Skeletal muscle tissue (tissue), 4 donors: ENCODE results near the gene JMY. TPM values are rescaled to one million over a fixed set of nuclear protein-coding genes. Genes with fewer than 3 reads are reported as not detected.

ENCODE experiments used
- H3K27ac ChIP-seq: one replicate; pipeline ENCODE4 v1.7.0; 2013; ENCODE audit warnings: mild to moderate bottlenecking, low read depth, low read length, inconsistent platforms
- H3K27me3 ChIP-seq, 3 donors: one replicate each; pipeline ENCODE4 v1.7.0; 2013; ENCODE audit warnings: low read length in 3 of 3; ENCODE audit not compliant: control insufficient read depth in 3 of 3, insufficient read depth in 3 of 3
- H3K36me3 ChIP-seq, 3 donors: one replicate each; pipeline ENCODE4 v1.7.0; 2013; ENCODE audit warnings: low read length in 3 of 3; ENCODE audit not compliant: control insufficient read depth in 3 of 3, insufficient read depth in 3 of 3
- H3K4me1 ChIP-seq, 3 donors: one replicate each; pipeline ENCODE4 v1.7.0; 2013; ENCODE audit warnings: low read length in 3 of 3, mild to moderate bottlenecking in 3 of 3; ENCODE audit not compliant: control insufficient read depth in 3 of 3, insufficient read depth in 3 of 3
- H3K4me3 ChIP-seq, 3 donors: one replicate each; pipeline ENCODE4 v1.7.0; 2013; ENCODE audit warnings: low read length in 3 of 3
- H3K9ac ChIP-seq, 3 donors: one replicate each; pipeline ENCODE4 v1.7.0; 2013; ENCODE audit warnings: low read length in 3 of 3, mild to moderate bottlenecking in 3 of 3, moderate library complexity in 2 of 3, low read depth in 1 of 3
- H3K9me3 ChIP-seq, 3 donors: one replicate each; pipeline ENCODE4 v1.7.0; 2013; ENCODE audit warnings: low read length in 3 of 3; ENCODE audit not compliant: control insufficient read depth in 3 of 3
- total RNA-seq: library from RNA; depleted of rRNA; stranded (reverse); fragments of >200 nt; gene quantifications from one replicate; pipeline ENCODE4 v1.2.3, GENCODE V29; 2014
- donor health status: Osteomylitis.

JMY gene
- total RNA-seq, 1 donor from 2014 or later, result 10.4 TPM

DNA sequence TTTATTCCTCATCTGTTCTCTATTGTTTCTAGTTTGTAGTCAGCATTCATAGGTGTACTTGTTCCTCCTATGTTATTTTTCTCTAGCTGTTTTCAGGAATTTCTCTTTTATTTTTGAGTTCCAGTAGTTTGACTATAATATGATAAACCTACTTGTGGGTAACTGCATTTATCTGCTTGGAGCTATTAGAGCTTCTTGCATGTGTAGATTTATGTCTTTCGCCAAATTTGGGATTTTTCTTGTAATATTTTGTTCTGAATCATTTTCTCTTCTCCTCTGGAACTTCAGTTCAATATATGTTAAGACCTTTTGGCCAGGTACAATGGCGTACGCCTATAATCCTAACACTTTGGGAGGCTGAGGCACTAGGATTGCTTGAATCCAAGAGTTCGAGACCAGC, 37.4 kb downstream of the JMY start:
- no peak overlapping the region for H3K9ac ChIP-seq
- H3K4me3 ChIP-seq, result no peak overlapping the region
- no peak overlapping the region for H3K27ac ChIP-seq
- no peaks in the 10 kb centered on the region for H3K4me1 ChIP-seq
- no peaks in the 10 kb centered on the region for H3K27me3 ChIP-seq
- peaks cover 0 to 3% (median 0%) of the 10 kb centered on the region in 3 donors for H3K36me3 ChIP-seq
- H3K9me3 ChIP-seq, result no peaks in the 10 kb centered on the region

- no peak overlapping the region for H3K27ac ChIP-seq
- no peaks in the 10 kb centered on the region for H3K9me3 ChIP-seq
- no peak overlapping the region for H3K4me3 ChIP-seq
- H3K4me1 ChIP-seq, result no peaks in the 10 kb centered on the region
- H3K36me3 ChIP-seq, result no peaks in the 10 kb centered on the region
- no peaks in the 10 kb centered on the region for H3K27me3 ChIP-seq
- H3K9ac ChIP-seq, result no peak overlapping the region
Measured at GRCh38 chr5:79284846-79285245, 48.9 kb downstream of the JMY start.

DNA sequence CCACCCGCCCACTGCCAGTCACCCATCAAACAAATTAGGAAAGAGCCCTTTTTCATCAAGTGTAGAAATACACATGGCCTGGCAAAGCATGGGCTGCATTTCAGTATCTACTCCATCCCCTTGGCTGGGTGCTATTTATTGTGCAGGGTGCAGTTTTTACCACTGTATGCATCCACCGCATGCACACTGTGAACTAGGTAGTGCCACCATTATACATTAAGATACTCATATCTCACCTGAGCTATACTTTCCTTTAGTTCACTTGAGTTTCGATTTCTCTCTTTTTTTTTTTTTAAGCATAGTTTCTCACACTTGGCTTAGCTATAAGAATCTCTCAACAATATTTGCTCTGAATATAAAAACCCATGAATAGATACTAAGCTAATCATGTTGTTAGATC, 49.4 kb downstream of the JMY start:
- Histone ChIP-seq H3K27ac (no peak overlapping the region), H3K36me3 (peaks cover 0 to 3% (median 0%) of the 10 kb centered on the region in 3 donors), H3K27me3 (no peaks in the 10 kb centered on the region), H3K9ac (no peak overlapping the region), H3K4me3 (no peak overlapping the region), H3K4me1 (no peaks in the 10 kb centered on the region), H3K9me3 (no peaks in the 10 kb centered on the region)

- no peaks in the 10 kb centered on the region for H3K9me3 ChIP-seq
- H3K9ac ChIP-seq, result no peak overlapping the region
- H3K27me3 ChIP-seq, result no peaks in the 10 kb centered on the region
- H3K27ac ChIP-seq, result no peak overlapping the region
- no peak overlapping the region for H3K4me3 ChIP-seq
- no peaks in the 10 kb centered on the region for H3K4me1 ChIP-seq
- H3K36me3 ChIP-seq, result peaks cover 0 to 3% (median 0%) of the 10 kb centered on the region in 3 donors
Measured at GRCh38 chr5:79285833-79286232, 49.9 kb downstream of the JMY start.

- no peak overlapping the region for H3K4me3 ChIP-seq
- H3K4me1 ChIP-seq, result no peaks in the 10 kb centered on the region
Measured at GRCh38 chr5:79287380-79287779, 51.4 kb downstream of the JMY start.

DNA sequence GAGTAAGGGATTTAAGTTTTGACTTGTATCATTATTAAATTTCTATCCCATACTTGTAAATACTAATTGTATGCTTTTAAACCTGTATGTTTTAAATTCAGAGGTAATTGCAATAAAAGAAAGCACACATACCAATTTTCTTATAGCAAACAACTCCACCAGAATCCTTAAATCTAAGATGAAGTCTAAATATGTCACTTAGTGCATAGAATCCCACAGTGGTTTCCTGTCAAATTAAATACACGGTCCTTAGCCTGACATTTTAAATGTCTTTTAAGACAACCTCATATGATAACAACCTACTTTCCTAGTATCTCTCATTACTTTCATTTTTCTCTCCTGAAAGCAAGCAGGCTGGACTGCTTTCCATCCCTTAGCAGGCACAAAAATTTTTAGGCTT, 52.0 kb downstream of the JMY start:
- Histone ChIP-seq H3K36me3 (peaks cover 0 to 16% (median 9%) of the 10 kb centered on the region in 3 donors), H3K27ac (no peak overlapping the region), H3K4me1 (no peaks in the 10 kb centered on the region), H3K4me3 (no peak overlapping the region), H3K9ac (no peak overlapping the region), H3K27me3 (no peaks in the 10 kb centered on the region), H3K9me3 (no peaks in the 10 kb centered on the region)

More at GRCh38 chr5:79287380-79287779, 51.4 kb downstream of the JMY start:
- H3K9me3 ChIP-seq, result no peaks in the 10 kb centered on the region
- no peak overlapping the region for H3K9ac ChIP-seq
- H3K27ac ChIP-seq, result no peak overlapping the region
- H3K36me3 ChIP-seq, result peaks cover 0 to 15% (median 9%) of the 10 kb centered on the region in 3 donors
- H3K27me3 ChIP-seq, result no peaks in the 10 kb centered on the region

DNA sequence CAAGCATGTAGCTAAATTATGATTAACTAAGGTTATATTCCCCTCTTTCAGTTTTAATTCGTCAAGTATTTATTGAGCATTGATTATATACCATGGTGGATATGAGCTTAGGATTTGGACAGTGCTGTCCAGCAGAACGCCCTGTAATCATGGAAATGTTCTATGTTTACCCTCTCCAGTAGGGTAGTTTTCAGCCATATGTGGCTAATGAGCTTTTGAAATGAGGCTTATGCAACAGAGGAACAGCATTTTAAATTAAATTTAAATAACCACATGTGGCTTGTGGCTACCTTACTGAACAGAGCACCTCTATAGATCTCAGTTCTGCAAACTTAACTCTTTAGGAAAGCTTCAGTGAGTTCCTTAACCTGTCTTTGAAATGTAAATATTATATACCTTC, 59.1 kb downstream of the JMY start:
- Histone ChIP-seq H3K9me3 (no peaks in the 10 kb centered on the region), H3K4me3 (no peak overlapping the region), H3K4me1 (no peaks in the 10 kb centered on the region), H3K27me3 (no peaks in the 10 kb centered on the region), H3K36me3 (peaks cover 3 to 19% (median 17%) of the 10 kb centered on the region in 3 donors), H3K27ac (no peak overlapping the region), H3K9ac (no peak overlapping the region)

- no peak overlapping the region for H3K27ac ChIP-seq
- H3K4me3 ChIP-seq, result no peak overlapping the region
- H3K27me3 ChIP-seq, result no peaks in the 10 kb centered on the region
- H3K4me1 ChIP-seq, result no peaks in the 10 kb centered on the region
- H3K9me3 ChIP-seq, result no peaks in the 10 kb centered on the region
- H3K9ac ChIP-seq, result no peak overlapping the region
- H3K36me3 ChIP-seq, result peaks cover 9 to 26% (median 13%) of the 10 kb centered on the region in 3 donors
Measured at GRCh38 chr5:79297661-79298060, 61.7 kb downstream of the JMY start.

DNA sequence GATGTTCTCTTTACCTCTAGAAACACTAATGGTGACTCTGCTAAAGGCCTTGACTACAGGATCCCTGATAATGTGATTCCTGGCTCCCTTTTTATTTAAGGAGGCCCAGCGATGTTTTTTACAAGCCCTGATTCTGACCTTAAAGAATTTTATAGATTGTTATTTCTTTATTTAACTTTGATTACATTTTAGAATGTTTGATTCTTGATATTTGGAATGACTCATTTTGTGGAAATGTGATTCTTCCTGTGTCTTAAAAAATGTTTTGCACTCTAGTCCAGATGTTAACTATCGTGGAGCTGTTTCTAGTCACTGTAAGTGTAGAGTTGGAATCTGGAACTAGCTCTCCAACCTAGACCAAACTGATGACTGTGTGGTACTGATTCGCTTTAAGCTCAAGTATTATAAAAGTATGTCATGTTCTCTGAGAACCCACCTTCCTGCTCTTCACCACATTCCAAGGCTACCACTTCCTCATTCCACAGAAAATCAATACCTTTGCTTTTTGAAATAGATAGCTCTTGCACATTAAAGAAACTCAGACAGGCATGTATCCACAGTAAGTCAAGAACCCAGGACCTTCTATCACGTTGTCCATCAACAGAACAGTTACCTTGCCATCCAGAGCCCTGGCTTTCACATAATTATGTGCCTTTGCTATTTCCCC, 65.2 kb downstream of the JMY start:
- Histone ChIP-seq H3K9ac (no peak overlapping the region), H3K9me3 (no peaks in the 10 kb centered on the region), H3K36me3 (peaks cover 9 to 34% (median 14%) of the 10 kb centered on the region in 3 donors), H3K4me1 (no peaks in the 10 kb centered on the region), H3K4me3 (no peak overlapping the region), H3K27ac (no peak overlapping the region), H3K27me3 (no peaks in the 10 kb centered on the region)

- H3K4me1 ChIP-seq, result no peaks in the 10 kb centered on the region
- H3K9ac ChIP-seq, result no peak overlapping the region
- H3K36me3 ChIP-seq, result peaks cover 9 to 47% (median 22%) of the 10 kb centered on the region in 3 donors
- no peak overlapping the region for H3K27ac ChIP-seq
- H3K9me3 ChIP-seq, result no peaks in the 10 kb centered on the region
- H3K27me3 ChIP-seq, result no peaks in the 10 kb centered on the region
- H3K4me3 ChIP-seq, result no peak overlapping the region
Measured at GRCh38 chr5:79302454-79302853, 66.5 kb downstream of the JMY start.
